ENCODE data around the gene SLC25A12.

- TF ChIP-seq CTCF (IDR thresholded peaks at IDR 0.05), result no peak
- no peak for TF ChIP-seq POLR2A (IDR thresholded peaks at IDR 0.05)
These were observed 106.5 kb downstream of the SLC25A12 start for GRCh38 chr2:171787333-171788072.
